Activated naive CD8-positive, alpha-beta T cell (primary cell): Measurements from ENCODE around the gene WBP1.
"Not testable (repeated sequence)": the region's sequence is repeated elsewhere in the genome, so short reads cannot be mapped to it uniquely, and the experiment has no call there.

Experiments
- H3K27ac Mint-ChIP-seq: one replicate; pipeline ENCODE4 v1.8.0; 2021; ENCODE audit warnings: mixed read lengths
- H3K27me3 Mint-ChIP-seq: one replicate; pipeline ENCODE4 v1.8.0; 2021; ENCODE audit warnings: mixed read lengths
- H3K36me3 Mint-ChIP-seq: one replicate; pipeline ENCODE4 v1.8.0; 2021; ENCODE audit warnings: mixed read lengths
- H3K4me1 Mint-ChIP-seq: one replicate; pipeline ENCODE4 v1.8.0; 2021; ENCODE audit warnings: low read depth, mixed read lengths
- H3K4me3 Mint-ChIP-seq: one replicate; pipeline ENCODE4 v1.8.0; 2021; ENCODE audit warnings: mild to moderate bottlenecking, mixed read lengths
- H3K9me3 Mint-ChIP-seq: one replicate; pipeline ENCODE4 v1.8.0; 2021; ENCODE audit warnings: low read depth, mixed read lengths

Gene WBP1

DNA sequence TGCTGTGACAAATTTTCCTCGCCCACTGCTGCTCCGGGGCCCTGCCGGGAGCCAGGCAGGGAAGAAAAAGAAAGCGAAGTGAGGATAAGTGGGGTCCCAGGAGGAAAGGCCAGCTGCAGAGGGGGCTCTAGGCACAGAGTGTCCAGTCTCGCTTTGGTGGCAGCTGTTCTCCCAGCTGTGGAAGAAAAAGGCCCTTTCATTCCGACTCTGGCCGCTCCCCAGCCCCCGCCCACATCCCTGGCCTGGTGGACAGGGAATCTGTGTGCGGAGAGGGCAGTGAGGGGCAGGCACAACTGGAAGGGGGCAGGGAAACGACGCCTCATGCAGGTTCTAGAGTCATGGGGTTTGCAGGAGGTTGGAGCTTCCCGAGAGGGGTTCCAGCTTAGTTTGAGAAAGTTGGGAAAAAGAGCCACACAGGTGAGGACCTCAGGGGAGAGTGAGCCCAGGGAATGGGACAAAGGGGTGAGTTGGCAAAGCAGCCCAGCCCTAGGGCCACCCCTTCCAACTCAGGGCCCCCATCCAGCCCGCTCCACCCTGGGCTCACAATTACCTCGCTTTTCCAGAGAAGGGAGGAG lies 18.3 kb upstream of the WBP1 start:
- no peaks in the 10 kb centered on the region for H3K36me3 Mint-ChIP-seq
- peaks cover 10% of the 10 kb centered on the region for H3K4me1 Mint-ChIP-seq
- H3K9me3 Mint-ChIP-seq = no peaks in the 10 kb centered on the region
- peaks cover 16% of the 10 kb centered on the region for H3K27me3 Mint-ChIP-seq
- H3K4me3 Mint-ChIP-seq = peak overlapping the region; percentile 53
- H3K27ac Mint-ChIP-seq = no peak overlapping the region

DNA sequence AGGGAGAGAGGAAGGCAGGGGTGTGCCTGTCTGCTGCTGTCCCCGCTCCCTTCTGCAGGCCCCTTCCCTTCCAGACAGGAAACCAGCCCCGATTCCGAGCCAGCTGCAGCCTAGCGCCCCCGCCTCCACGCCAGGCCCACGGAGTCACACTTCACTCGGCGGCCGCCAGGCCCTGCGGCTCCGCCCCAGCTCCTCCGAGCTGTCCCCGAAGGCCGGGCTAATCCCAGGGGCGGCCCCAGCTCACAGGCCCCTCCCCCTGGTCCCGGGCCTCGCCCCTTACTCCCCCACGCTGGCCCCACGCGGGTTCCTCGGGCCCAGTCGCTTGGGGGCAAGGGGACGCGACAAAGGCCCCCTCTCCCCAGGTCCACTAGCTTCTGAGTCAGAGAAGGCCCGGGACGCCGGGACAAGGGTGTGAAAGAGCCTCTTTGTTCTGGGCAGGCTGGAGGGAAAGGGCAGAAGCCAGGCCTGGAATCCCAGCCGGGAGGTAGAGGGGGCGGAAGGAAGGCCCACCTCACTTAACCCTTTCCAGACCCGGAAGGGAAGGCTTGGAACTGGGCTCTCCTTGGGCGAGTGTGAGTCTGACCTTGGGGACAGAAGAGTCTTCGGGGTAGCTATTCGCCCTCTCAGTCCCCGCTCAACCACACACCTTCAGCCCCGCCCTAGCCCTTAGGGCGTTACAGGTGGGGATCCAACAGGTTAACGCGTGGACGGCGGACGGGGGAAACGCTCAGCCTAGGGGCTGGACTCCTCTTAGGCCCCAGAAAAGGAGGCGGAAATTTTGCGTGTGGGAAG lies 17.7 kb upstream of the WBP1 start:
- H3K27ac Mint-ChIP-seq = no peak overlapping the region
- peak overlapping the region; percentile 69 for H3K4me3 Mint-ChIP-seq
- no peaks in the 10 kb centered on the region for H3K36me3 Mint-ChIP-seq
- peaks cover 18% of the 10 kb centered on the region for H3K27me3 Mint-ChIP-seq
- H3K4me1 Mint-ChIP-seq = peaks cover 10% of the 10 kb centered on the region
- no peaks in the 10 kb centered on the region for H3K9me3 Mint-ChIP-seq

- H3K27ac Mint-ChIP-seq = no peak overlapping the region
- H3K27me3 Mint-ChIP-seq = peaks cover 18% of the 10 kb centered on the region
- H3K9me3 Mint-ChIP-seq = no peaks in the 10 kb centered on the region
- H3K4me1 Mint-ChIP-seq = peaks cover 10% of the 10 kb centered on the region
- no peaks in the 10 kb centered on the region for H3K36me3 Mint-ChIP-seq
- H3K4me3 Mint-ChIP-seq = peak overlapping the region; percentile 69
Measured at GRCh38 chr2:74441170-74441689, 17.0 kb upstream of the WBP1 start.

DNA sequence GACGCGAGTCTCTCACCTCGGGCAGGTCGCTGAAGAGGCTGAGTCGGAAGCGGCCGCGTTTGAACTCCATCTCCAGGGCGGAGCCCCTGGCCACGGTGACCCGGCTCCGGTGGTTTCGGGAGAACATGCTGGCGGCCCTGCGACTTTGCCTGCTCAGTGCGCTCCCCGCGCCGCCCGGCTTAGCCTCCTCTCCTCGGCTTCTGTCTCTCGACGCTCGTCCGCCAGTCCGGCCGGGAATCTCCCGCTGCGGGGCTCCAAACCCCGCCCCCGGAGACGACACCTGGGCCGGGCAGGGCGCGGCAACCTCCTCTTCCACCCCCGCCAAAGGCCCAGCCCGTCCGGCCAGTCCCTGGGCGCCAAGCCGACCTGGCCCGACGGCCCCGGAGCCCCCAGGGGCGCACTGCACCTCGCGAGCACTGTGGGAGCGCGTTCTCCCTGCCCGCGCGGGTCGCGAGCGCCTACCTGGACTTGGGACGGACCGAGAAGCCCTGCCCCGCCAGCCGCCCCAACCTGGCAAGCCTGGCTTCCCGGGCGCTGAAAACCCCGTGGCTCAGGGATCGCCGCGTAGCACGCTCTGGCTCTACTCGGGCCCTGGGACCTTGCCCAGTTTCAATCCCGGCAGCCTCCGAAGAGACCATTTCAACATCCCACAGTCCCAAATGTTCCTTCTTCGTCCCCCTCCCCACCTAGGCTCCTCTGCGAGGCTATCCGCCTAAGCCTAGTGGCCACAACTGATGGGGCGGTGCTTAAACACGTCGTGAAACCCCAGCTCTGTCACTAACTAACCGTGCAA lies 16.4 kb upstream of the WBP1 start, which contains the start of gene RTKN:
TSS of gene RTKN (minus strand) at position 248 of the 793 bp plus-strand sequence. CDS start at position 127, 121 bp downstream.
- H3K36me3 Mint-ChIP-seq = no peaks in the 10 kb centered on the region
- peaks cover 18% of the 10 kb centered on the region for H3K27me3 Mint-ChIP-seq
- peaks cover 10% of the 10 kb centered on the region for H3K4me1 Mint-ChIP-seq
- no peaks in the 10 kb centered on the region for H3K9me3 Mint-ChIP-seq
- H3K27ac Mint-ChIP-seq = no peak within 1 kb of the TSS
- peak within 1 kb of the TSS; percentile 83 for H3K4me3 Mint-ChIP-seq

GRCh38 chr2:74442483-74443297 lies 15.5 kb upstream of the WBP1 start:
- not testable (repeated sequence) for H3K27ac Mint-ChIP-seq, H3K36me3 Mint-ChIP-seq, H3K9me3 Mint-ChIP-seq
- peaks cover 18% of the 10 kb centered on the region for H3K27me3 Mint-ChIP-seq
- H3K4me3 Mint-ChIP-seq = peak overlapping the region; percentile 83
- H3K4me1 Mint-ChIP-seq = peaks cover 10% of the 10 kb centered on the region

DNA sequence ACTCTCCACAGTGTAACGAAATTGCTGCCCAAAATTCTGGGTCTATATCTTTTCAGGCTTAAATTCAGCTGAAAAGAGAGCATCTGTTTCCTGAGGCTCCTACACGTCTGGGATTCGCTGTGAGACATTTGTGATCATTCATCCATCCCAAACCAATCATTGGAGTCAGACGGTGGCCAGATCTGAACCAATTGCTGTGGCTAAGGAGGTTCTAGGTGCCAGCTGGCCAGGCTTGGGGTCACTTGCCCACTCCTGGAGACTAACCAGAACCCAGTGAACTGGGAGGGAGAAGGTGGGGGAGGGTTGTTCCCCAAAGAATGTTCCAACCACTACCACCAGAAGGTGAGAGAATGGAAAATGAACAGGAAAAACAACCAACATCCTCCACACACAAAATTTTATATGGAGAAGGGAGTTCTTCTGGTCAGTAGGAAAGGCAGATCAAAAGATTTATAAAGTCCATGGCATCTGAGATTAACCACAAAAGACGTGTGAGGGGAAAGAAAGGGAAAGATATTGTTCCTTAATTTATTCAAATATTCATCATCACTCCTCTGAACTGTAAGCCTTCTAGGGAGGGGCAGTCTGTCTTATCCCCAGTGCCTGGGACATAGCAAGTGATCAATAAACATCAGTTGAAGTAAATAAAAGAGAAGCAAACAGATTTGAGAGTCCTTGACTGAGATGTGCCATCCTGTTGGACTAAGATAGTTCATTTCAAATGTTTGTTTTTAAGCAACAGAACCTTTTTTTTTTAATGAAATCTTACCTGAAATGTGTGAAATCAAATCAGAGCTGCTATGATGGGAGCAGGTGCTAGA lies 13.5 kb upstream of the WBP1 start:
- Mint-ChIP-seq H3K4me3 (no peak overlapping the region), H3K27ac (no peak overlapping the region), H3K9me3 (no peaks in the 10 kb centered on the region)

DNA sequence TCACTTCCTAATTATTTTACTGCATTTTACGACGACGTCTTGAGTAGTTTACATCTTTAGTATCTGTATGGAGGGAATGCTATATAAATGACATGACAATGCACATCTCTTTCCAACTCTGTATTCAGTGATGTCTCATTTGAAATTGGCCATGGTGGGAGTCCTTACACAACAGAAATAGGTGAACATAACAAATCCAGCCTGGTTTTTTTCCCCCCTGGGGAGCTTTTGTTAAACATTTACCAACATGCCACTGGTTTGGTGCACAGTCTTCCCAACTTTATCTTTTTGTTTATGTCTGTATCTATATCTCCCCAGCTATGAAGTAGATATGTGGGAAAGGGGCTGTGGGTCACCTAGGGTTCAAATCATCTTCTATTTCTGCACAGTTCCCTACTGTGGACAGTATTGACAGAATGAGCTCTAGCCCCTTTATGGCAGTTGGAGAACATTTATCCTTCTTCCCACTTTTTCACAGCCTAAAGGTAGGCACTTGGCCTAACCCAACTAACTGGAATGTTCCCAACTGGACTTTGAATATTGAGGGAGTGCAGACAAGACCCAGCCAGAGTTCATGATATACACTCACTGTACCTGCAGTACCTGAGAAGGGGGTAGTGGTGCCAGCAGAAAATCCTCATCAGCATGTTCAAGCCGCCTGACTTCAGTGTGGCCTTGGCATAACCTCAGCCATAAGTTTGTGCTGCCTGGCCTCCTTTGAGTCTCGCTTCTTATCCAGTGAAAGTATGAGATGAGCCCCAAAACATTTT lies 10.8 kb upstream of the WBP1 start:
- H3K9me3 Mint-ChIP-seq = no peaks in the 10 kb centered on the region

More for the DNA sequence above, 13.5 kb upstream of the WBP1 start:
- peaks cover 11% of the 10 kb centered on the region for H3K27me3 Mint-ChIP-seq
- no peaks in the 10 kb centered on the region for H3K36me3 Mint-ChIP-seq
- H3K4me1 Mint-ChIP-seq = peaks cover 10% of the 10 kb centered on the region

GRCh38 chr2:74448771-74449170 lies 9.5 kb upstream of the WBP1 start:
- H3K36me3 Mint-ChIP-seq = no peaks in the 10 kb centered on the region
- no peak overlapping the region for H3K4me3 Mint-ChIP-seq

More for the DNA sequence above, 10.8 kb upstream of the WBP1 start:
- no peak overlapping the region for H3K27ac Mint-ChIP-seq
- H3K4me1 Mint-ChIP-seq = peaks cover under 1% of the 10 kb centered on the region
- no peaks in the 10 kb centered on the region for H3K36me3 Mint-ChIP-seq
- no peak overlapping the region for H3K4me3 Mint-ChIP-seq
- peaks cover 5% of the 10 kb centered on the region for H3K27me3 Mint-ChIP-seq

DNA sequence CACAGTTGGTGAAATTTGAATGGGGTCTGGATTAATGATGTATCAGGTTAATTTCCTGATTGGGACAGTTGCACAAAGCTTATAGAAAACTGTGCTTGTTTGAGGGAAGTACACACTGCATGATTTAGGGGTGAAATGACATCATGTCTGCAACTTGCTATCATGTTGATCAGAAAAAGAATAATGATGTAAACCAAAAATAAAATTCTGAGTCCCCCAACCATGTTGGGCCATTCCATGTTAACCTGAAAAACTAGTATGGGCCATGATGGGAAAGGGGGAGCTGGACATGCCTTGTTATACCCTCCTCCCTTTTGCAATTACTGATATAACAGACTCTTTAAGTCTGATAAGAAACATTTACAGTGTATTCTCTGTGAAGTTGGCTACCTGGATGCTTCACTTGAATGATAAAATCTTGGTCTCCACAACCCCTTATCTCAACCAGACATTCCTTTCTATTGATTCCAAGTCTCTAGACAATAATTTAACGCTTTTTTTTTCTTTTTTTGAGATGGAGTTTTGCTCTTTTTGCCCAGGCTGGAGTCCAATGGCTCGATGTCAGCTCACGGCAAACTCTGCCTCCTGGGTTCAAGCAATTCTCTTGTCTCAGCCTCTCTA lies 7.6 kb upstream of the WBP1 start:
- H3K27ac Mint-ChIP-seq = no peak overlapping the region
- H3K27me3 Mint-ChIP-seq = no peaks in the 10 kb centered on the region
- H3K4me1 Mint-ChIP-seq = peaks cover 16% of the 10 kb centered on the region
- H3K36me3 Mint-ChIP-seq = peaks cover 5% of the 10 kb centered on the region
- H3K9me3 Mint-ChIP-seq = no peaks in the 10 kb centered on the region
- H3K4me3 Mint-ChIP-seq = no peak overlapping the region

More at GRCh38 chr2:74448771-74449170, 9.5 kb upstream of the WBP1 start:
- peaks cover 4% of the 10 kb centered on the region for H3K27me3 Mint-ChIP-seq
- H3K9me3 Mint-ChIP-seq = no peaks in the 10 kb centered on the region
- H3K4me1 Mint-ChIP-seq = peaks cover 3% of the 10 kb centered on the region
- no peak overlapping the region for H3K27ac Mint-ChIP-seq

GRCh38 chr2:74454654-74455511 lies 3.4 kb upstream of the WBP1 start, which contains the start of gene INO80B:
Gene INO80B (plus strand): TSS chr2:74455087. CDS start chr2:74455117, 30 bp downstream.
- H3K36me3 Mint-ChIP-seq = peaks cover 7% of the 10 kb centered on the region
- H3K4me3 Mint-ChIP-seq = peak within 1 kb of the TSS; percentile 98
- H3K4me1 Mint-ChIP-seq = peaks cover 52% of the 10 kb centered on the region
- H3K27me3 Mint-ChIP-seq = no peaks in the 10 kb centered on the region
- no peaks in the 10 kb centered on the region for H3K9me3 Mint-ChIP-seq
- peak within 1 kb of the TSS; percentile 98 for H3K27ac Mint-ChIP-seq

DNA sequence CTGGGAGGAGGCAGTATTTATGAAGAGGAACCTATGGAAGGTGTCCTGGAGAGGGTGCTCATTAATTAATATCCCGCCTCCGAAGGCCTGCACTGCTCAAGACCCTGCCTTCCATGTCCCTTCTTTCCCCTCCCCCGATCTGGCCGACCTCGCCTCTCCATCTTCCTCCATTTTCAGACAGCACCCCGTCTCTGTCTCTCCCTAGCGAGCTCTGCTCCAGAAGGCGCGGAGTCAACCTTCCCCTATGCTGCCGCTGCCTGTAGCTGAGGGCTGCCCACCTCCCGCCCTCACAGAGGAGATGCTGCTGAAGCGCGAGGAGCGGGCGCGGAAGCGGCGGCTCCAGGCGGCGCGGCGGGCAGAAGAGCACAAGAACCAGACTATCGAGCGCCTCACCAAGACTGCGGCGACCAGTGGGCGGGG lies 1.1 kb upstream of the WBP1 start:
- Mint-ChIP-seq H3K27ac (peak overlapping the region; percentile 98), H3K27me3 (no peaks in the 10 kb centered on the region), H3K4me1 (peaks cover 56% of the 10 kb centered on the region), H3K4me3 (peak overlapping the region; percentile 98), H3K9me3 (no peaks in the 10 kb centered on the region), H3K36me3 (peaks cover 7% of the 10 kb centered on the region)
